Midbrain (tissue), 1 donor: ENCODE measurements around the gene SUMO4.

Experiments
- DNase-seq: peaks from one replicate; lab custom pipeline; 2025; lab: John Stamatoyannopoulos, UW

The SUMO4 gene

DNA sequence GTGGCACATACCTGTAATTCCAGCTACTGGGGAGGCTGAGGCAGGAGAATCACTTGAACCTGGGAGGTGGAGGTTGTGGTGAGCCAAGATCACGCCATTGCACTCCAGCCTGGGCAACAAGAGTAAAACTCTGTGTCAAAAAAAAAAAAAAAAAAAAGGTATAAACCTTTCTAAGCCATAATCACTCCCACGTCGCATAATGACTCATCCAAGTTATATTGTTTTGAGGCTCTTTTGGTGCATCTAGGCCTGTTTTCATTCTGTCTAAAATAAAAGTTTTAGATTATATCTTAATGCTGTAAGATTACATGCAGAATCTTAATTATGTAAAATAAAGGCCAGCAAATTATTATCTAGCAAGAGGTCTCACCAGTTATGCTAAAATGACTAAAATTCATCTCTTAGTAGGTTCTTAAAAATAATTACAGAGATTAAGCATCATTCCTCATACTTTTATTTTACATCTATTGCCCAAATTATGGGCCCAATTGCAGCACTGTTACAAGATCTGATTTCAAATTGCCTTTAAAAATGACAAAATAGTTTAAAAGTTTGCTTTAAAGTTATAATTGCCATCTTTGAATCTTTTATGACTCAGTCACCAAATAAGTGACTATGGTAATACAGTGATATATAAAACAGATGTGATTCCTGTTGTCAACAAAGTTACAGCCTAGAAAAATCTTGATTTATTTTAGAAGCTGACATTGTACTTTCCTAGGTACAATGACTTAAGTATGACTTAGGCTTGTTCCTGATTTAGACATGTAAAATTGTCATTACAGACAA is 10.4 kb upstream of the SUMO4 start:
- DNase-seq: no peak

DNA sequence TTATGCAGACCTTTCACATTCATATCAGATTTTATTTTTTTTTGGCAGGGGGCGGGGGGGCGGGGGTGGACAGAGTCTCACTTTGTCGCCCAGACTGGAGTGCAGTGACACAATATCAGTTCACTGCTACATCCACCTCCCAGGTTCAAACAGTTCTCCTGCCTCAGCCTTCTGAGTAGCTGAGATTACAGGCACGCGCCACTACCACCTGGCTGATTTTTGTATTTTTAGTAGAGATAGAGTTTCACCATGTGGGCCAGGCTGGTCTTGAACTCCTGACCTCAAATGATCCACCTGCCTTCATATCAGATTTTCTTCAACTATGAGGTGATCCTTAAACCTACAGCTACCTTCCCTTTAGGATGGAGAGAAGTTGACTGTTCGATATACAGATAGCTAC is 8.0 kb upstream of the SUMO4 start:
- no peak for DNase-seq

DNA sequence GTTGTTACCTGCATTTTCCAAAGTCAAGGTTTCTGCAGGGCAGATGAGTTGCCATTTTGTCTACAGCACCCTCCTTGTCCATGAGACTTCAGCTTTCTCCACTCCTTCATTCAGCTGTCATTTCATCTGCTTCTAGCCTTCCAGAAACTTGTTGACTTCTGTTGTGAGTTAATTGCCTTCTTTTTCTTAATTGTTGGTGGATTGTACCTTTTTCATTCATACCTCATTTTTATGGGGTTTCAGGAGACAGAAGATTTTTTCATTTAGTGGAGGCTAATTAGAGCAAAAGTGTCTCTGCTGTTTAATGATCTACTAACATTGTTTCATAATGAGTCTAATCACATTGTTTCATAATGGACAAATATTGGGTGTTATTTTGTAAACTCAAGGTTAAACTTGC is 7.5 kb upstream of the SUMO4 start:
- DNase-seq: no peak

DNA sequence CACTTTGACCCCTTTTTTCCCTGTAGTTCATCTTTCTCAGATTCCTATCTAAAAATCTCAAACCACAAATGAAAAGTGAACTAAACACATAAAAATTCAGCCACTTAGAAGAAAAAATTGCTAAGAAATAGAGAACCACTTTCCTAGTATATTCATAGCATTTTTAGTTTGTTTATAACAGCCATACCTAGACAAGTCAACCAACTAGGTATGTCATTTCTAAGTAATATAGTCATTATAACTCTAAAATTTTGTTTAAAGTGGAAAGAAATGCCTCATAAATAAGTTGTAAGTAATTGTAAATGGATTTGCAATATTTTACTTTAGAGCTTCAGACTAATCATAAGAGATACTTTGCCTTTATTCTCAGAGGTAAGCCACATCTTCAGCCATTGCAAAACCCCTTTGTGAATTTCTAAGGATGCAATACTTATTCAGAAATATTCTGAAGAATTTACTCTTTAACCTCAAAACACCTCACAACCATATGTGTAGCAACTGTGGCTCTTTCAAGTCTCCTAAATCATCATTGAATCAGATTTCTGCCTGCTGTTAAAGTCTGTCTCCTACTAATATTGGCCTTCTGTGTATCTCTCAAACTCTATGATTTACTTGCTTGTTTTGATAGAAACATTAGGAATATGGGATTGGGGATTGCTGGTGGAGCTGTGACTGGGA is 6.9 kb upstream of the SUMO4 start:
- DNase-seq: no peak

DNA sequence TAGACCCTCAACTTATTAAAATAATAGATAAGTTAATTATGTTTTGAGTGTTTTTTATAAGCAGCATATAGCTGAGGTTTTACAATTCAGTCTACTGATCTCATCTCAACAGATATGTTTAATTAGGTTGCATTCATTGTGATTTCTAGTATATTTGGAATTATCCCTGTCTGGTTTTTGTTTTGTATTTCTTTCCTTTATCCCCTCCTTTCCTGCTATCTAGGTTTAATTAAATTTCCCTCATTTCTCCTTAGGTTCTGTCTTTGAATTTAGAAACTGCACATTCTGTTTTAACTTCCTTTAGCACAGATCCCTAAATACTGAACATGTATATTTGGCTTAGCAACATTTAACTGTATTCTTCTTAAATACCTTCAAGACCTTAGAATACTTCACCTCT is 4.9 kb upstream of the SUMO4 start:
- no peak for DNase-seq

DNA sequence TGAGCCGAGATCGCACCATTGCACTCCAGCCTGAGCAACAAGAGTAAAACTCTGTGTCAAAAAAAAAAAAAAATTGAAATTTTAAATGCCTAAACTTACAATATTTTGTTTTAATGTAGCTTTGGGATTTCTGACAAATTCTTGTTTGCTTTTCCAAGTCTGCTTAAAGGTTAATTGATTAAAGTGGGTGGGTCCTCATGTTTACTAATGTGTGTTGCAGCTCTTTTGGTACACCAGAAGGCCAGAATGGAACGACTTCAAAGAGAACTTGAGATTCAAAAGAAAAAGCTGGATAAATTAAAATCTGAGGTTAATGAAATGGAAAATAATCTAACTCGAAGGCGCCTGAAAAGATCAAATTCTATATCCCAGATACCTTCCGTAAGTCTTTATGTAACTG is 2.7 kb upstream of the SUMO4 start:
- no peak for DNase-seq

DNA sequence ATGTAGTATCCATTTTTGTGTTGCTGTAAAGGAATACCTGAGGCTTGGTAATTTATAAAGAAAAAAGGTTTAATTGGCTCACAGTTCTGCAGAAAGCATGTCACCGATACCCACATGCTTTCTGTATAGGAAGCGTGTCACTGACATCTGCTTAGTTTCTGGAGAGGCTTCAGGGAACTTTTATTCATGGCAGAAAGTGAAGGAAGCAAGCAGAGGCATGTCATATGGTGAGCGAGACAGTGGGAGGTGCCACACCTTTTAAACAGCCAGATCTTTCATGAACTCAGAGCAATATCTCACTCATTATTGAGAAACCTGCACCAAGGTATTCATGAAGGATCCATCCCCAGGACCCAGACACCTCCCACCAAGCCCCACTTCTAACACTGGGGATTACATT is 3.5 kb downstream of the SUMO4 start:
- no peak for DNase-seq

DNA sequence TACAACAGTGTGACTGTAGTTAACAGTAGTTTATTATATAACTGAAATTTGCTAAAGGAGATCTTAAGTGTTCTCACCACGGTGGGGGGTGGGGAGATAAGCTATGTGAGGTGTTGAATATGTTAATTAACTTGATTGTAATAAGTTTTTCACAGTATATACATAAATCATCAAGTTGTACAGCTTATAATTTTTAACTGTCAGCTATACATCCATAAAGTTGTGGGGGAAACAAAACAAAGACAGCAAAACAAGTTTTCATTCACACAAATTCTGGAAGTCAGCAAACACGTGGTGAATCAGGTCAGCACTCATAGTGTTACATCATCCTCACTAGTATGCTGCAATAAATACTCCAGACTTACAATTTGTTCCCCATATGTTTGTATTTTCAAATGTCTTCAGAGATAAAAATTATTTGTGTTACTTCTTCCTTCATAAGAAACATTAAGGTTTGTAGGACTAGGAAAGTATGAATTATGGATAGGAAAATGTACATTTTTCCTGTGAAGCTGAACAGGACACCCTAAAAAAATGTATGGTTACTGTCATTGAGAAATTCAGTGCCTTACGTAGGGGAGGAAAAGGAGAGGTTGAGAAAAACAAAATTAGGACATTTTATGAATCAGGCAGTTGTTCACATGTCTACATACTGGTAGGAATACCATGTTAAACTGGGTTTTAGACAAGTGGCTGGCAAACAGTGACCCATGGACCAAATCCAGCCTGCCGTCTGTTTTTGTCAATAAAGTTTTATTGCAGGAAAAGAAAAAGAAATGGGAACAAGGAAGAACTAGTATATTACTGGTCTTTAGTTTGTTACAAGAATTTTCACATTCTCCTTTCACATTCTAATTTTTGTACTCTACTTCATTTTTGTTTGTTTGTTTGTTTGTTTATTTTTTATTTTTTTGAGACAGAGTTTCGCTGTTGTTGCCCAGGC is 6.0 kb downstream of the SUMO4 start:
- DNase-seq: no peak

DNA sequence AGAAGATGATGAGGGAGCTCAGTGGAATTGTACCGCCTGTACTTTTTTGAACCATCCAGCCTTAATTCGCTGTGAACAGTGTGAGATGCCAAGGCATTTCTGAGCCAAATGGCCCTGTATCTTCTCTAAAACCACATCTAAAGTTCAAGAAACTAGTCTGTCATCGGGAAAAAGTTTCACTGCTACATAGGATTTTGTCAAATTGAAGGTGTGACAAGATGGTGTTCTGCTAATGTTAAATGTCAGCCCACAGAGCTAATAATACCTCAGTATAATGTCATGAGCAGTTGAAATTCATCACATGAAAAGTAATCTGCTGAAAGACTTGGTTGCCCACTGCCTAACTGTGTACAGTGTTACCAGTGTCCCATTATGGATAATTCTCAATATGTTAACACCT is 9.6 kb downstream of the SUMO4 start:
- DNase-seq: no peak

DNA sequence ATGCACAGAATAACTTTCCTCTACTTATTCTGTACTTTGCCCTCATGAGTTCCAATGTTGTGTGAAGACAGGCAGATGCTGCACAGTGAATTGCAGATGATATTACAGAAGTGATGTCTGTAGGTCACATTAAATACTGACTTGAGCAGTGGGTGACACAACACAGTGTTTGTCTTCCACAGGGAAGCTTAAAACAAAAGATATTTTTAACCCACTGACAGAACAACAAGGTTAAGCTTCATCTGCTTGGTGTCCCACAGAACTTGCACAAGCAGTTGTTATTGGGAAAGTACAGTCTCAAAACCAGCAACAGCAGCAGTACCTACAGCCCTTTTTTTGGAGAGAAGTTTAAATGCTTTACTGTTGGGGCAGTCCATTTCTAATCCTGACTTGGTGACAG is 10.5 kb downstream of the SUMO4 start:
- DNase-seq: no peak

DNA sequence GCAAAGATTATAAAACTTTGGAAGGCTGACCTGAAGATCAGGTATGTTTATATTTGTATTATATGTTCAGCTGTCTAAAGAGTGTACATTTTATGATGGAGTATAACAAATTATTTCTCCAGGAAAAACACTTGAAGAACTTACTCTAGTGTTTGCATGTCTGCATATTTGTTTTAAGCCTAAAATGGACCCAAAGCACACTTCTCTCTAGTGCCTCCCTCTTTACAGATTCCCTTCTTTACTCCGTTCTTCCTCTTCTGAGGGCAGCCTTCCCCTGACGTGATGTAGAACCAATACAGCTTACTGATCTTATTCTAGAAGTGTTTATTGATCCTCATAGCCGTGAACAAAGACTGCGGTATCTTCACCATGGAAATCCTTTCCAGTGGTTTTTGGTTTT is 13.9 kb downstream of the SUMO4 start:
- DNase-seq: no peak

DNA sequence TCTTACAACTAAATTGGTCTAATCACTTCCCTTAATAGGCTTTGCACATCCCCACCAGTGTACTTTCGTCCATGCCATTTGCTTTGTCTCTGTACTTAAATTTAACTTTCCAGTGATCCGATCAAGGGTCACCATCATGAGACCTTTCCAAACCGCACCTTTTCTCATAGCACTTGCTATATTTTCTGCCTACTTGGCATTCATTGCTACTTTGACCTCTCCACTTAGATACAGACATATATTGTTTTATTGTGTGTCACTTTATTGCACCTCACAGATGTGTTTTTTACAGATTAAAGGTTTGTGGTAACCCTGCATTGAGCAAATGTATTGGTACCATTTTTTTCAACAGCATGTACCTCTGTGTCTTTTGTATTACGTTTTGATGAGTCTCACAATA is 14.8 kb downstream of the SUMO4 start:
- no peak for DNase-seq

DNA sequence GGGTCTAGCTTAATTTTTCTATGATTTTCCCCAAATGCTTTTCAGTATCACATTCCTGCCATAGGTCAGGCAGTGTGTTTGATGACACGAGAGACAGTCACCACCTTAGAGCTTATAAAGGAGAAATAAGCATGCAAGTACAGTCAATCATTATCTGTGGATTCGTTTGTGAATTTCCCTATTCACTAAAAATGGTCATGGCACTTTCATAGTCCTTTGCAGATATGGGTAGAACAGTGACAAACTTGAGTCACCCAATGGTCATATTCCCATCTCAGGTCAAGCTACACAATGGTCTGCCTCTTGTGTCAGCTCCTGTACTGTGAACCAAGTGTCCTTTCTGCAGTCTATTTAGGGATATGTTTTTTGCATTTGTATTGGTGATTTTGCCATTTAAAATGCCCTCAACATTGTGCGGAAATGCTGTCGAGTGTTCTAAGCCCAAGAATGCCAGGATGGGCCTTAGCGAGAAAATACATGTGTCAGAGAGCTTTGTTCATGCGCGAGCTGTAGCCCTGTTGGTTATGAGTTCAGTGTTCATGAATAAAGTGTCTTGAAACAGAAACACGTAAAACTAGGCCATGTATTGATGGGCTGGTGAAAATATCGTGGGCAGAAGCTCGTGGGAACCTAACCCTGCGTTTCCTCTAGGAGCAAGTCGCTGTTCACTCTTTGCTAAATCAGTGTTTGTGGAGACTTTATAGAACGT is 19.8 kb downstream of the SUMO4 start:
- DNase-seq: no peak

DNA sequence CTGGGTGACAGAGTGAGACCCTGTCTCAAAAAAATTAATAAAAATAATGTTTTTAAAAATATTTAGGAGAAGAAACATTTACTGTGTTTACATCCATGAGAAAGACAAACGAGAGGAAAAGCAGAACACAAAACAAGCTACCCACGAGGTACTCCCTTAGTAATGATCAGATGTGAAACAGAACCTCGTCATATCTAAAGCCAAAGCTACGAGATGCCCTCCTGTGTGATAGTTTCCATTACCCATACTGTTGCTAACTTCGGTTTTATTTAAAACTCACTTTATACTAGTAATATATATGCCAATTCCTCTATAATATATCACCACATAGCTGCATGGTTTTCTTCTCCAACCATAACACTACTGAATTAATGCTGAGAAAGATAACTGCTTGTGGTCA is 21.1 kb downstream of the SUMO4 start:
- DNase-seq: no peak

DNA sequence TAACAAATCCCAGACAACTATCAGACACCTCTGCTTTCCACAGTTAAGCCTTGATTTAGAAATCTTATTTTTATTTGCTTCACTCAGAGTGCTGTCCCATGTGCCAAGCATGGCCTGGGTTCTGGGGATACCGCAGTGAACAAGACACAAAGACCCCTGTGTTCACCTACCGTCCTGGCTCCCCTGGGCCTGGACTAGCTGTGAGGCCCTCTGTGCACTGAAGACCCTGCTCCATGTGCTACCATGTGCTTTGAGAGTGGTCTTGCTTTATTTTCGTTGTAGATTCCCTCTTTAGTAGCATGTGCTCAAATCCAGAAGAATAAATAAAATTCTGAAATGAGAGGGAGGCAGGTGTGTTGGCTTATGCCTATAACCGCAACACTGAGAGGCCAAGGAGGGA is 22.5 kb downstream of the SUMO4 start:
- no peak for DNase-seq

DNA sequence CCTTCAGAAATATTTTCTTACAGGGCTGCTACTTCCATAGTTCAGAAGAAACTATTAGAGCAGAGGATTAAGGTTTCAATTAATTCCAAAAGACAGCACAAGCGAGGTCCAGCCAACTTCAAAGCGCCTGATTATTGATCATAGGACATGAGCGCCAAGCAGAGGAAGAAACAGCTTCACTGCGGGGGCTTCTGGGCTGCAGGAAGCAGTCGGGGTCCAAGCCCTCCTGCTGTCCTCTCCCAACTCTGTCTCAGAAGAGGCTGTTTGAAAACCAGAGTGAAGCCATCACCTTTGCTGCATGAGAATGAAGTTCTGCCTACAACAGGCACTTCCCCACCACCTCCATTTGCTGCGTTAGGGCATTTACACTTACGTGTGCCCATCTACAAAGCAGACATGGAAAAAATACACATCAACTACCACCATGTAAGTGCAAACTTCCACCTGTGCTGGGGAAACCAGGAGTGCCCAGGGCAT is 23.9 kb downstream of the SUMO4 start:
- no peak for DNase-seq

DNA sequence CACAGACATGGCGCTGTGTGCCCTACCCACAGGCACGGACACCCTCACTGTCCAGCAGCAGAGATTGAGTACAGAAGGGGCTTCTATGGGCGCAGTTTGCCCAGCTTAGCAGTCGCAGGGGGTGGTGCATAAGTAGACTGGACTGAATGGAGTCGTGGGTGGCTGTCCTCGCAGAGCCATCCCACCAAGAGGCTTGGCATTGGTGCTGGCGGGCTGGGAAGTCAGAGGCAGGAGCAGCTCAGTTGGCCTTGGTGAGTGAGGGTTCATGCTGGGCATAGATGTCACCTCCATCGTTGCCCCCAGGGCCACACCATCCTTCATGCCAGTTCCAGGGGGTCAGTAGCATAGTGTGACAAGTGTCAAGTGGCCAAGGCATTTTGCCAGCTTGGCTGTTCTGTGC is 25.2 kb downstream of the SUMO4 start:
- no peak for DNase-seq

DNA sequence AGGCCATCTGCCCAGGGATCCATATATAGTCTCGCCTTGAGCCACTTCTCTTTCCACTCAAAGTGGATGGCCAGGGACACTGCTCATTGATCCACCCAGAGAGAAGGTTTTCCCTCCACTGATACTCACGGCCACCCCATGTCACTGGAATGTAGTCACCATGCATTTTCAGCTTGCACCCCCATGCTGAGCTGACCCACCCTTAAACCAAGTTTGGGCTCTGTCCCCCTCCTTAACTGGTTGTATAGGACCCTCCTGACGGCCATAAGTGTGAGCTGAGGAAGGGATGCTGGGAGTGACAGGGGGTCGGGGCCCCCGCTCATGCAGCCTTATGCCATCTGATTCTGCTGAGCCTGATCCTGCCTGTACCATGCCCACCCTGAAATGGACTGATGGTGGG is 25.7 kb downstream of the SUMO4 start:
- DNase-seq: no peak

DNA sequence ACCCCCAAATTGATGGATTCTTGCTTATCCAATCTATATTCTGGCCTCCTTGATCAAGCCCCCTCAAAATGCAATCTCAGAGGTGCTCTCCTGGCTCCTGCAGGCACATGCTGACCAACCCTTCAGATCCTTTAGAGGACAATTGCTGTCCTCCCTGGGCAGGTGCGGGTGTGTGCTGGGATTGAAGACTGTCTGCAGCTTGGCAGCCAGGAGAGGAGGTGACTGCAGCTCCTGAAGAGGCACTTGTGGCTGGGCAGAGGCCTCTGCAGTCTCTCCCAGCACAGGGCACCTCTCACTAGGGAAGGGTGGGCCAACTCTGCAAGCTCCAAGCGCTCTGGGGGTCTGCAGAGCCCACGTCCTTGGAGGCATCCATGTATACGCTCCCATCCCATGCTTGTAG is 28.5 kb downstream of the SUMO4 start:
- DNase-seq: no peak

DNA sequence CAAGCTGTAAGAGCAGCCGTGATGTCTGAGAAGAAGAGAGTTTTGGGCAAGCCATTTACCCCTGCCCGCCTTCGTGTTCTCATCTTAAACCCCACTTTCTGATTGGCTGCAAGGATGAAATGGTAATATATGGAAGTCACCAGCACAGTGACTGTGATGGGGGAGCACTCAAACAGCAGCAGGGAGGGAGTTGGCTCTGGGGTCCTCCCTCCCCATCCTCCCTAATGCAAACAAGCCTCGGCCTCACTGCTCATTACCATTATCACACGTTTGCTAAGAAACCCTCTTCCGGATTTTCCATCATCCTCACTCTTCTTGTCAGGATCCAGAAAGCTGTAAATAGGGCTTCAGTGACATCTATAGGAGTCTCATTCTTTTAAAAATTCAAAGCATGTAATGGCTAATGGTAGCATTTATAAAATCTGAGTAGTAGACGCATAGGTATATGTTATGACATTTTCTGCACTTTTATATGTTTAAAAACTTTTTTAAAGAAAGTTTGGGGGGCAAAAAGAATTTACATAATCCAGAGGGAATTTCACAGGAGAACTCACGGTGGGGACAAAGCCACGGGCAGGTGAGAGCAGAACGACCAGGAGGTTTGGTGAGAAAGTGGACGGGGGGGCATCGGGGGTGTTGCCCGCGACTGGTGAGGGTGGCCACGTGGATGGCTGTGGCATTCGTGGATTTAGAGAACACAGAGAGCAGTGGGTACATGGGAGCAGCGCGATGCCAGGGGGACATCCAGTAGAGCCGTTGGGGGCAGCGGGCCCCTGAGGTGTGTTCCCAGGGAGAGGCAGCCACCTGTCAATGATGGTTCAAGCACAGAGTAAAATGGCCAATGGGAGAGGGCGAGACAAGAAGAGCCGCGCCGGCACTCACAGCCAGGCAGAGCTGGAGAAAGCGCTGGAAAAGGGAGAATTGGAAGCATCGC is 29.6 kb downstream of the SUMO4 start:
- DNase-seq: no peak
